Breast epithelium (tissue), 4 donors: ENCODE data around the gene ITPKB. TPM values are rescaled to one million over a fixed set of nuclear protein-coding genes. Genes with fewer than 3 reads are reported as not detected.

Source experiments
- DNase-seq, 2 donors: peaks; one replicate each; pipeline ENCODE4 v3.0.0-alpha.2; 2019; ENCODE audit warnings: low spot score in 2 of 2
- H3K27ac ChIP-seq, 2 donors: fragments of 200-600 bp; sonication (generic) in 1 of 2; one replicate each; pipeline ENCODE4 v1.5.1; 2016 to 2019; ENCODE audit warnings: mild to moderate bottlenecking in 1 of 2
- H3K27me3 ChIP-seq, 2 donors: fragments of 200-600 bp; sonication (generic) in 1 of 2; one replicate each; pipeline versions ENCODE4 v1.5.1 to v1.6.0; 2017 to 2019; ENCODE audit warnings: control low read depth in 1 of 2, mild to moderate bottlenecking in 1 of 2
- H3K36me3 ChIP-seq: fragments of 200-600 bp; one replicate; pipeline ENCODE4 v1.5.1; 2019
- H3K4me1 ChIP-seq, 2 donors: fragments of 200-600 bp; sonication (generic); one replicate each; pipeline ENCODE4 v1.5.1; 2016 to 2019; ENCODE audit warnings: control low read depth in 1 of 2
- H3K4me3 ChIP-seq, 3 donors: fragments of 200-600 bp; sonication (generic); 1 replicate in 2 of 3; 2 replicates in 1 of 3; pipeline ENCODE4 v1.5.1; 2016 to 2019; ENCODE audit warnings: mild to moderate bottlenecking in 3 of 3, moderate library complexity in 2 of 3
- H3K9me3 ChIP-seq, 2 donors: fragments of 200-600 bp; sonication (generic) in 1 of 2; one replicate each; pipeline ENCODE4 v1.5.1; 2016 to 2019; ENCODE audit warnings: control low read depth in 1 of 2
- POLR2A ChIP-seq: fragments of 450-650 bp; IDR thresholded peaks from one replicate; pipeline ENCODE4 v1.6.1; 2016; ENCODE audit warnings: antibody characterized with exemption, mild to moderate bottlenecking, moderate library complexity
- POLR2AphosphoS5 ChIP-seq, 3 donors: sonication (generic); formaldehyde crosslinking; IDR thresholded peaks; one replicate each; pipeline ENCODE4 v1.6.1; 2017; ENCODE audit warnings: antibody characterized with exemption in 3 of 3
- intact Hi-C: fragments of 100-400 bp; cut with DNase I; formaldehyde crosslinking; loops from one replicate; pipeline ENCODE4 v1.15.1; 2023; ENCODE audit warnings: low total_unique reads
- total RNA-seq, 3 donors: library from RNA; depleted of rRNA; stranded (reverse); fragments of >200 nt; gene quantifications; one replicate each; pipeline ENCODE4 v1.1.0, GENCODE V29; 2016
- TF ChIP-seq, protein P1 (sequence below), 3 donors: fragments of 450-650 bp; IDR thresholded peaks; one replicate each; pipeline ENCODE4 v1.5.1; 2016 to 2017; ENCODE audit warnings: antibody characterized with exemption in 3 of 3, mild to moderate bottlenecking in 3 of 3, moderate library complexity in 3 of 3

Gene ITPKB
- total RNA-seq, 3 donors from 2014 or later: 24.0 to 37.6 (median 25.6) TPM

GRCh38 chr1:226676381-226676780, 62.7 kb downstream of the ITPKB start:
- H3K27me3 ChIP-seq: no peaks in the 10 kb centered on the region
- H3K36me3 ChIP-seq: no peaks in the 10 kb centered on the region
- H3K4me1 ChIP-seq: peaks cover 5 to 20% of the 10 kb centered on the region in 2 donors
- peak overlapping the region; percentile 84 to 89 for H3K27ac ChIP-seq
- intact Hi-C loops: no loop called here
- TF ChIP-seq POLR2A (no peak), POLR2AphosphoS5 (IDR thresholded peaks at IDR 0.05) (no peak)
- TF ChIP-seq, protein P1, sequence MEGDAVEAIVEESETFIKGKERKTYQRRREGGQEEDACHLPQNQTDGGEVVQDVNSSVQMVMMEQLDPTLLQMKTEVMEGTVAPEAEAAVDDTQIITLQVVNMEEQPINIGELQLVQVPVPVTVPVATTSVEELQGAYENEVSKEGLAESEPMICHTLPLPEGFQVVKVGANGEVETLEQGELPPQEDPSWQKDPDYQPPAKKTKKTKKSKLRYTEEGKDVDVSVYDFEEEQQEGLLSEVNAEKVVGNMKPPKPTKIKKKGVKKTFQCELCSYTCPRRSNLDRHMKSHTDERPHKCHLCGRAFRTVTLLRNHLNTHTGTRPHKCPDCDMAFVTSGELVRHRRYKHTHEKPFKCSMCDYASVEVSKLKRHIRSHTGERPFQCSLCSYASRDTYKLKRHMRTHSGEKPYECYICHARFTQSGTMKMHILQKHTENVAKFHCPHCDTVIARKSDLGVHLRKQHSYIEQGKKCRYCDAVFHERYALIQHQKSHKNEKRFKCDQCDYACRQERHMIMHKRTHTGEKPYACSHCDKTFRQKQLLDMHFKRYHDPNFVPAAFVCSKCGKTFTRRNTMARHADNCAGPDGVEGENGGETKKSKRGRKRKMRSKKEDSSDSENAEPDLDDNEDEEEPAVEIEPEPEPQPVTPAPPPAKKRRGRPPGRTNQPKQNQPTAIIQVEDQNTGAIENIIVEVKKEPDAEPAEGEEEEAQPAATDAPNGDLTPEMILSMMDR (IDR thresholded peaks at IDR 0.05): no peak
- no peak for DNase-seq
- H3K4me3 ChIP-seq: no peak overlapping the region
- no peaks in the 10 kb centered on the region for H3K9me3 ChIP-seq

- TF ChIP-seq POLR2A (no peak), POLR2AphosphoS5 (IDR thresholded peaks at IDR 0.05) (no peak)
- TF ChIP-seq, protein P1 (IDR thresholded peaks at IDR 0.05): no peak
- Histone ChIP-seq H3K36me3 (no peaks in the 10 kb centered on the region), H3K9me3 (no peaks in the 10 kb centered on the region), H3K4me1 (peaks cover 5 to 20% of the 10 kb centered on the region in 2 donors), H3K4me3 (no peak overlapping the region), H3K27me3 (no peaks in the 10 kb centered on the region), H3K27ac (peak overlapping the region; percentile 84 to 89)
- no peak for DNase-seq
- intact Hi-C loops: no loop called here
Observed at GRCh38 chr1:226675715-226676357, 63.2 kb downstream of the ITPKB start.

DNA sequence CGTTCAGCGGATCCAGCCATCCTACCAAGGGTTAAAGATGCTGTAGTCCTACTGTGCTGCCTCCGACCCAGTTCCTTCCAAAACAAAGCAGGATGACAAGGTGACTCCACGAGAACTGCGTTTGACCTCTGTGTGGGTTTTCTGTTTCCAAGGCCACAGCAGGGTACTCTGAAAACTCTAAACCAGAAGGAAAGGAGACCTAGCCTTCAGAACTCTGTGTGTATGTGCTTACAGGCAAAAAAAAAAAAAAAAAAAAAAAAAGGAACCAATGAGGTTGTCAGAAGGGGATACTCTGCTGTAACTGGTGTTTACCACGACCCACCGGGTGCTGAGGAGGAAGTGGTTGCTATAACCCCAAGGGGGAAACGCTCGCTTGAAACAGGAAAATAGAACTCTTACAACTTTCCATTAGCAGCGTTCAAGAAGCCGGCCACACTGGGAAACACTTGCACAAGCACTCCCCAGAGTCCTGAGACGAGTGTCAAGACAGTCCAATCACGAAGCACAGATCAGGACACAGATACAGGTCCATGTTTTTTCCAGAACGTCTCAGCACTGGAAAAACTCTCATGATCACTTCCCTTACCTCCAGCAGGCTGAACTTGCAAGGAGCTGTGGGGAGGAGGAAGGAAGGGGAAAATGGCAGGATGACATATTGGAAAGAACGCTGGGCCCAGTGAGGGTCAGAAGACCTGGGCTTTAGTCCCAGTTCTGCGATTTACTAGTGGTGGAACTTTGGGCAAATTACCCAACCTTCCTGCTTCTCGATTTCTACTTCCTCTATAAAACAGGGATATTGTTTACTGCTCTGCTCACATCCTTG, 64.0 kb downstream of the ITPKB start:
- no peaks in the 10 kb centered on the region for H3K27me3 ChIP-seq
- H3K4me1 ChIP-seq: peaks cover 5 to 20% of the 10 kb centered on the region in 2 donors
- H3K27ac ChIP-seq: peak overlapping the region; percentile 84 to 89
- no peaks in the 10 kb centered on the region for H3K36me3 ChIP-seq
- DNase-seq: no peak
- no peak overlapping the region for H3K4me3 ChIP-seq
- H3K9me3 ChIP-seq: no peaks in the 10 kb centered on the region
- no peak for TF ChIP-seq POLR2A
- TF ChIP-seq, protein P1 (IDR thresholded peaks at IDR 0.05): no peak
- TF ChIP-seq POLR2AphosphoS5 (IDR thresholded peaks at IDR 0.05): peak in 2 of 3 donors; percentile 29 to 33
- intact Hi-C loops: no loop called here

DNA sequence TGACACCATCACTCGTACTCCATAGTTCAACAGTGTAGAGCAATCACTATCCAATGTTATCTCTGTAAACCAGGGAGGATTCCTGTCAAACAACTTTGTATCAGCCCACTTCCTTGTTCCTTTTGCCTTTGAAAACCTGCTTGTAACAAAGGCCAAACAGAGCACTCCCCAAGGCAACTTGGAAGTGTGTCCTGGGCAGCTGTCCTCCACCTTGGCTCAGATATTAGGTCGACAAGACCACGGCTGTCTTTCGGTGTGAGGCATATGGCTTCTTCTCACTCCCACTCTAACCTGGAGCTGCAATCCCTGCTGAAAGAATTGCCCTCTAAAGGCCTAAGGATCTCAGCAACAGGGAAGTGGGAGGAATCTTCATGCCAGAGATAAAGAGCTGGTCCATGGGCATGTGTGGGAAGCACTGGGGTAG, 66.7 kb downstream of the ITPKB start:
- DNase-seq: no peak
- Histone ChIP-seq H3K4me1 (peaks cover 1 to 16% of the 10 kb centered on the region in 2 donors), H3K27me3 (no peaks in the 10 kb centered on the region), H3K4me3 (no peak overlapping the region), H3K9me3 (no peaks in the 10 kb centered on the region), H3K36me3 (no peaks in the 10 kb centered on the region), H3K27ac (peak overlapping the region; percentile 20 to 89)
- intact Hi-C loops: no loop called here
- peak in 1 of 3 donors; percentile 29 for TF ChIP-seq POLR2AphosphoS5 (IDR thresholded peaks at IDR 0.05)
- no peak for TF ChIP-seq POLR2A

DNA sequence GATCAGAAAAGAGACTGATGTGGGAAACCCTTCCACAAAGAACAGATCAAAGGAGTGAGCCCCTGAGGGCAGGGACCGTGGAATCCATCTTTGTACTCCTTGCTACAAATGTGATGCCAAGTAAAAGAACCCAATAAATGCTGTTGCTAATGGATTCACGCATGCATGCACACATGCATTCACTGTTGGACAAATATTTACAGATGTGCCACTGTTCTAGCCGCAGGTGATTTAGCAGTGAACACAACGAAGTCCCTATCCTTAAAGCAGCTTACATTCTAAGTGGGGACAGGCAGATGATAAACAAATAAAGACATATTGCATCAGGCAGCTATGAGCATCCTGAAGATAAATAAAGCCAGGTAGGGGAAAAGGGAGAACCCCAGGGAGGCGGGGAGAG, 67.8 kb downstream of the ITPKB start:
- intact Hi-C loops: no loop called here
- Histone ChIP-seq H3K27me3 (no peaks in the 10 kb centered on the region), H3K4me3 (no peak overlapping the region), H3K4me1 (peaks cover 0 to 5% of the 10 kb centered on the region in 2 donors), H3K36me3 (no peaks in the 10 kb centered on the region), H3K27ac (peak overlapping the region in 1 of 2 donors; percentile 6), H3K9me3 (no peaks in the 10 kb centered on the region)
- no peak for TF ChIP-seq POLR2AphosphoS5 (IDR thresholded peaks at IDR 0.05)
- DNase-seq: no peak

- Histone ChIP-seq H3K27me3 (no peaks in the 10 kb centered on the region), H3K9me3 (no peaks in the 10 kb centered on the region), H3K4me3 (no peak overlapping the region), H3K27ac (no peak overlapping the region), H3K4me1 (peaks cover 0 to 3% of the 10 kb centered on the region in 2 donors), H3K36me3 (no peaks in the 10 kb centered on the region)
- no peak for DNase-seq
- intact Hi-C loops: no loop called here
- no peak for TF ChIP-seq POLR2A
Observed at GRCh38 chr1:226670073-226670472, 69.0 kb downstream of the ITPKB start.
